GM21360 (cell line): Measurements from ENCODE around the gene MKKS.
A peak's percentile ranks its signal among the peaks of the same experiment; 100 is the strongest.
"Not testable (repeated sequence)": the region's sequence is repeated elsewhere in the genome, so short reads cannot be mapped to it uniquely, and the experiment has no call there.

Experiments
- ATAC-seq: cut with Tn5 transposase; IDR thresholded peaks from one replicate; pipeline ENCODE4 v1.9.1; 2021; ENCODE audit warnings: mild to moderate bottlenecking, moderate library complexity; ENCODE audit not compliant: unreplicated experiment

Gene MKKS

DNA sequence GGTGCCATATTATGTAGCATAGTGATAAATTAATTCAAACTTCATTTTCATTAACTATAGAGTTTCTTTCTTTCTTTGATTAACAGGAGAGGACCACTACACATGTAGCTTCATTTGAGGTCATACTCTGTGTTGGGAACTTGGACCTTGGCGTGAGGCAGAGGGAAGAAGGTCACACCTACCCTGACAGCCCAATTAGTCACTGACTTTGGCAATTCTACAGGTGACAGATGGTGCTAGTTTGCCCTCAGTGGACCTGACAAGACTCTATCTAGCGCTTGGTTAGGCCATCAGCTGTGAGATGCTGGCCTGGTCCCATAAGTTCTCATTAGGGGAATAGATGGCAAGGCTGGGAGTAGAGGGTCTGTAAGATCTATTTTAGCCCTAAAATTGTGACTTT, 15.2 kb upstream of the MKKS start:
- no peak for ATAC-seq

DNA sequence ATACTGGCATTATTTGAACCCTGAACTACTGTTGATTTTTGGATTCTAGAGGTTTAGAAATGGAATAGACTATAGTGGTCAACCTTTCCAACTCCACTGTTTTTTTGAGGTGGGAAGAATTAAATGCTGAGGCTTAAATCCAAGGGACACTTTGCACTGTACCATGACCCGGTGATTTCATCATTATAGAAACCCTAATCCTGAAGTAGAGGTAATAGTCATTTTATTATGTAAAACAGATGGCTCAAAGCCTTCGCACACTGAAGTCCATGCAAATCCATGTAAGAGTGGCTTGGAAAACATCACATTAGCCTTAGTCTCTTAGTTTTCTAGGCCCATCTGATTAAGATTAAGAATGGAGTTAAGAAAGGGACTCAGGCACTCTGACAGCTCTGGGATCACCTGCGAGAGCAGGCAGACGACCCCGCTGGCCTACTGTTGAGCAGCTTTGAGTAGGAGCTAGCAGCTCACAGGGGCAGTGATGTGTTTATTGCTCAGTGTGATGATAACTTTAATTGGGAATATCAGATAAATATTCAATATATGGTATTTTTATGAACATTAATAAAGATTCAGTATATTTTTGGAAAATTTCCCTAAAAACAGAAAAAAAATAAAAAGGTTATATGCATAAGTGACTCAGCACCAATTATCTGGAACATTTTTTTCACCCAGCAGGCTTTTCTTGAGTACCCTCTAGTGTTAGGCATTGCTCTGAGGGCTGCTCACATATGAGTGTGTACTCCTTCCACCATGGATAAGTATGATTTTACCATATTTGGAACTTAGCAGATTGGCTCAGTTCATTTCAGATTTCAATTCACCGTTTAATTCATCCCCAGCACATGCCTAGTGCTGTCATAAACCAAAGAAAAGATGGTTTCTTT, 14.5 kb upstream of the MKKS start:
- ATAC-seq = no peak

DNA sequence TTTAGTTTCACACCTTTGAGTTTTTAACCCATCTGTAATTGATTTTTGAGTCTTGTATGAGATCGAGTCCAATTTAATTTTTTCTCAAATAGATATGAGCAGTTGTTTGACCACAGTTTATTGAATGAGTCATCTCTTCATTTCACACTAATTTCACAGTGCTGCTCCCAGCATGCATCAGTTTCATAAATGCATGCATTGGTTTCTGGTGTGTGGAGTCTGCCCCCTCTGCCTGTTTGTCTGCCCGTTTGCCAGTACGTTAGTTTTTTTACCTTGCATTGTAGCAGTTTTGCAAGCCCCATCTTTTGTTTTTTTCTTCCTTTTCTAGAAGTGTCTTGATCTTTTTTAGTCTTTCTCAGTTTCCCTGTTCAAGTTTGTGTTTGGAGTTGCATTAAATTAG, 13.0 kb upstream of the MKKS start:
- ATAC-seq = peak; percentile 97

DNA sequence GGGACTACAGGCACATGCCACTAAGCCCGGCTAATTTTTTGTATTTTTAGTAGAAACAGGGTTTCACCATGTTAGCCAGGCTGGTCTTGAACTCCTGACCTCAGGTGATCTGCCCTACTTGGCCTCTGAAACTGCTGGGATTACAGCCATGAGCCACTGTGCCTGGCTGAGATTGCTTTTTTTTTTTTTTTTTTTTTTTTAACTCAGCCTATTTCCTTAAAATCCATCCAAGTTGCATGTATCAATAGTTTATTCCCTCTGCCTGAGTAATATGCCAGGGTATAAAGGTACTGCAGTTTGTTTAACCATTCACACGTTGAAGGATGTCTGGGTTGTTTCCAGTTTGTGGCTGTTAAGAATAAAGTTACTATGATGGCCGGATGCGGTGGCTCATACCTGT, 11.7 kb upstream of the MKKS start:
- ATAC-seq = no peak

DNA sequence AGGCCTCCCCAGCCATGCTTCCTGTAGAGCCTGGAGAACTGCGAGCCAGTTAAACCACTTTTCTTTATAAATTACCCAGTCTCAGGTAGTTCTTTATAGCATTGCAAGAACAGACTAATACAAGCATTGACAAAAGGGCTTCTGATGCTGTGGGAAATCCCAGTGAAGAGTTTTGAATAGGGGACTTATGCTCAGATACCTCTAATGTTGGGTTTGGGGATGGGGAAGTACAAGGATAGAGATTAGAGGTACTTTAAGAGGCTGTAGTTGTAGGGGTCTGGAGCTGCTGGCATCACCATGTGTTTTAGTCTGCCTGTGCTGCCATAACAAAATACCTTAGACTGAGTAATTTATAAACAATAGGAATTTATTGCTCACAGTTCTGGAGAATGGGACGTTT, 9.9 kb upstream of the MKKS start:
- ATAC-seq = no peak

DNA sequence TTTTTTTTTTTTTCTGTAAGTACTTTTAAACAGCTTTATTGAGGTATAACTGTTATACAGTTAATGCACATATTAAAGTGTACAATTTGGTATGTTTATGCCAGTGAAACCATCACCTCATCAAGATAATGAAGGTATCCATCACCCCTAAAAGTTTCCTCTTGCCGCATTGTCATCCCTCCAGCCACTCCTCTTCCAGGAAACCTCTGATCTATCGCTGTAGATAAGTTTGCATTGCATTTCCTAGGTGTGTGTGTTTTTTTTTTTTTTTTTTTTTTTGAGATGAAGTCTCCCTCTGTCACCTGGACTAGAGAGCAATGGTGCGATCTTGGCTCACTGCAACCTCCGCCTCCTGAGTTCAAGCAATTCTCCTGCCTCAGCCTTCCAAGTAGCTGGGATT, 4.2 kb upstream of the MKKS start:
- no peak for ATAC-seq

DNA sequence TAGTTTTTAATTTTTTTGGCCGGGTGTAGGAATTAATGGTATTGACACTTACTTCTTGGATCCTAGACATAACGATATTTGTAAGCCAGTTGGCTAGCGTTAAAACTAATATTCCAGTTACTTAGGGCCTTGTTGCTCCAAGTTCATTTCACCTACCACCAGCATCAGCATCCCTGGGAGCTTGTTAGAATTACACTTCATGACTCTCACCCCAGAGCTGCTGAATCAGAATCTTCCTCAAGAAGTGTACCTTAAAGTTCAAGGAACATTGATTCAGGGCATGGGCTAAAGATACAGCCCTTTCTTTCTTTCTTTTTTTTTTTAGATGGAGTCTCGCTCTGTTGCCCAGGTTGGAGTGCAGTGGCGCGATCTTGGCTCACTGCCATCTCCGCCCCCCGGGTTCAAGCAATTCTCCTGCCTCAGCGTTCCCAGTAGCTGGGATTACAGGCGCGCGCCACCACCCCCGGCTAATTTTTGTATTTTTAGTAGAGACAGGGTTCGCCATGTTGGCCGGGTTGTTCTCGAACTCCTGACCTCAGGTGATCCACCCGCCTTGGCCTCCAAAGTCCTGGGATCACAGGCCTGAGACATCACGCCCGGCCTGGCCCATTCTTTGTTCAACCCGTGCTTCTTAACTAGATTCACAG, 2.2 kb upstream of the MKKS start:
- no peak for ATAC-seq

DNA sequence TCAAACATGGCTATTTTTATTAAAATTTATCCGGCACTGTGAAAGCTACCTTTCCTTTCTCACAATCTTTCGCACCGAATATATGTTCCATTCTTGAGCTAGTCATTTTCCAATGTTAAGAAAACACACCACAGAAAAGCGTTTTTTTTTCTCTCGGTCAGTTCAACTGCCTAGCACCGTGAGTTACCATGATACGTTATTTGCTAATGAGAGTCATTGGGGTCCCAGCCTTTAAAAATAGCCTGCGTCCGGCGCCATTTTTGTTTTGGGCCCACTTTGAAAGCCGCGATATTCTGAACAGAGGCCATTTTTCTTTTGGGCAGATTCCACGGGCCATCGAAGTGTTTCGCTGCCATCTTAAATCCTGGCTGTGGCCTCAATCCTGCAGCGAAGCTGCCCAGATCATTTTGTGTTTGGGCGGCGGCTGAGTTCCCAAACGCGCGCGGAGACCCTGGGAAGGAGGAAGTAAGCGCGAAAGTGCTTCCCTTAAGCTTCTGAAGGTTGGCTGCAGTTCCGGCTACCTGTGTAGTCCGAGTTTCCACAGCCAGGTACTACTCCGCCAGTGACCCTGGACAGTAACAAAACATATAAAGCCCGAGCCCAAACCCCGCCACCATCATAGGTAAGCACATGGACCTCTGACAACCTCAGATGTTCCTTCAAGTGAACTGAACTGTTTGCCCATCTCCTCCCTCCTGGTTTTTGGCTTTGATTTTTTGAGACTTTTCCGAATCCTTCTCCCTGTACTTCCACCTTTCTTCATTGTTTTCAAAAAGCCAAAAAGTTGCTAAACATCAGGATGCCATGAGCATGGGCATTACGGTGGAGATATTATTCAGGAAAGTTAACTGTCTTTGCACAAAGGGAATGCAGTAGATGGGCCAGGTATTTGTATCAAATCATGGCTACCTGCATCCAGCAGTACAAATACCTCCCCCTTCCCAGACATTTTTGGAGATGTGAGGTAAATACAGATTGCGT, 1.1 kb upstream of the MKKS start, which contains the start of gene SLX4IP:
Gene SLX4IP (plus strand): TSS at position 474 of the 981 bp plus-strand sequence. CDS start 22,900 bp downstream, outside the sequence.
- peak; percentile 56 for ATAC-seq

DNA sequence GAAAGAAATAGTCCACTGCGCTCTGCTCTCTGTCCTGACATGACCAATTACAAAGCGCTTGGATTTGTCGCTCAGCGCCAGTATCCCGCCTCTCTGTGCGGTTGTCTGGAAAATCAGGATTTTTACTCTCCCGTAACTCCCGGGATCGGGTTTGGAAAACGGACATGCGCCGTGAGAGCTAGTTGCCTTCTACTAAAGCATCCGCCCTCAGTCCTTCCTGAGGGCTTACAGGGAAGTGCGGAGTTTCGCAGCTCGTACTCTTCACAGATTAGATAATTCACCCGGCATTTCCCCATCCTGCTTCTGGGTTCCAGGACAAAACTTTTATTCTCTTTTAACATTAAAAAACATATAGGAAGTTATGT, 427 bp upstream of the MKKS start:
- ATAC-seq = peak; percentile 35

DNA sequence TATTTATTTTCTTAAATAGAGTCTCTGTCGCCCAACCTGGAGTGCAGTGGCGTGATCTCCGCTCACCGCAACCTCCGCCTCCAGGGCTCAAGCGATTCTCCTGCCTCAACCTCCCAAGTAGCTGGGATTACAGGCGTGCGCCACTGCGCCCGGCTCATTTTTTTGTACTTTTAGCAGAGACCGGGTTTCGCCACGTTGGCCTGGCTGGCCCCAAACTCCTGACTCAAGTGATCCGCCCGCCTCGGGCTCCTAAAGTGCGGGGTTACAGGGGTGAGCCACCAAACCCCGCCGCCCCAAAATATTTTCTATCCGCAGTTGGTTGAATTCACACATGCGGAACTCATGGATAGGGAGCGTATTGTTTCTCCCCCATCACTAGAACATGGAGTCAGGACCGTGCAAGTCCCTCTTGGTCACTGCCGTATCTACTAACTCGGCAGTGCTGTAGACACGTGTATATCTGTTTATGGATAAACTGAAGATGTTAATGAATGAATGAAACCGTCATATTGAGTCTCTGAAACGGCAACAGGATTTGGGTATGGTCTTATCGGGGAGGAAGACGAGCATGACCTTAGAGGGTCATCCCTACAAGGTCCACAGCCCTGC, 904 bp downstream of the MKKS start:
- ATAC-seq = no peak

DNA sequence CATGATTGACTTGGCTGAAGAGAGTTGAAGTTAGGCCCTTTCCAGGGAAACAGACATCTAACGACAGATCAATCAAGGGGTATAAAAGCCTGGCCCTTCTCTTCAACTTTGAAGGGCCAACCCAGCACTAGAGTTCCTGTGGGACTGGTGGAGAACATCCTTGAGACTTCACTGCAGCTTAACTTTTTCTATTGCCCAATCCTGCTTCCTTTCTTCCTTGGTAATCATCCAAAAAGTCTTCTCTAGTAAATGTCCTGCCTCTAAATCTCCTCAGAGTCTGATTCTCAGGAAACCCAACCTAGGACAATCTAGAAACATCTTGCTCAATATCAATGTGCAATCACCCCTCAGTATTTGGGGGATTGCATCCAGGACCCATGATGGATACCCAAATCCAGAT, 1.9 kb downstream of the MKKS start:
- no peak for ATAC-seq

DNA sequence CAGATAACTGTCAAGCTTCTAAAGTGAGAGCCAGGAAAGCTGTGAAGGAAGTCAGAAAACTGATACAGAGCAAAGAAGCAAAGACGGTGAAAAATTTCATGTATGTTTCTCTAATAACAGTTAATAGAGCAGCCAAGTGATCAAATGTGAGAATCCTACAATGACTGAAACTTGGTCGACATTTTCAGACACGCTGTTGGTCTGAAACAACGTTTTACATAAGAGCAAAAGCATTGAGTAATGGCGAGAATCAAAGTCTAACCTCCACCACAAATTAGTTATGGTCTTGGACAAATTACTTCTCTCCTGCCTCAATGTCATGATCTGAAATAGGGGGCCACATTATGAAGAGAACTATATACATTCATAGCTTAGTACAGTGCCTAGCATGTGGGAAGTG, 3.3 kb downstream of the MKKS start:
- ATAC-seq = no peak

DNA sequence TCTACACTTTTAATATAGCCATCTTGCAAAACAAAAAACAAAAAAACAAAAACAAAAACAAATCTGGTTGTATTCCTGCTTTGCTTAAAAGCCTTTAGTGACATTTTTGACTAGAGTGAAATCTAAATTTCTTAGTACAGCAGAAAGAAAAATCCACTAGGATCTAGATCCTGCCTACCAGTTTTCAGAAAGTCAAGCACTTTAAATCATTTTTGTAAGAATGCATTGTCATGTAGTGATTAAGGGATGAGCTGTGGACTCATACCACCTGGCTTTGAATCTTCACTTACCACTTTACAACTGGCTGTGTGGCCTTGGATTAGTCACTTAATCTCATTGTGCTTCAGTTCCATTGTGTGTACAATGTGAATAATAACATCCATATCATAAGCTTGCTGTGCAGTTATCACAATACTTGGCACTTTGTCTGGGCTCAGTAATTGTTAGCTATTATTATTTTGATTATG, 4.0 kb downstream of the MKKS start:
- no peak for ATAC-seq

DNA sequence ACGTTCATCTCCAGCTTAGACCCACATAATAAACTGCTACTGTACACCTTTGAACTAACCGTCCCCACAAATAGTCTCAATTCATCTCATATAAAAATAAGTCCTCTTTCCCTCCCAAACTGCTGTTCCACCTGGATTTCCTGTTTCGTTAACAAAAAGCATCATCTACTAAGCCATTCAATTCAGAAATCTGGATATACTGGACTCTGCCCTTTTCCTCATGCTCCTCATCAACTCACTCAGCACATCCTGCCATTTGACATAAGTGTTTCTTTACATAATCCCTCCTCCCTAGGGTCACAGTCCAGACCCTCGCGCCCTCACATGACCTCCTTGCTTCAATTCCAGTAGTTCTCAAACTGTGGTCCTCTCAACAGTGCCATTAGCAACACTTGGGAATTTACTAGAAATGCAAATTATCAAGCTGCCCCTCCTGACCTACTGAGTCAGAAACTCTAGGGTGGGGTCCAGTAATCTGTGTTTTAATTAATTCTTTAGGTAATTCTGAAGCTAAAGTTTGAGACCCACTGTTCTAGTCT, 4.5 kb downstream of the MKKS start:
- ATAC-seq = no peak

DNA sequence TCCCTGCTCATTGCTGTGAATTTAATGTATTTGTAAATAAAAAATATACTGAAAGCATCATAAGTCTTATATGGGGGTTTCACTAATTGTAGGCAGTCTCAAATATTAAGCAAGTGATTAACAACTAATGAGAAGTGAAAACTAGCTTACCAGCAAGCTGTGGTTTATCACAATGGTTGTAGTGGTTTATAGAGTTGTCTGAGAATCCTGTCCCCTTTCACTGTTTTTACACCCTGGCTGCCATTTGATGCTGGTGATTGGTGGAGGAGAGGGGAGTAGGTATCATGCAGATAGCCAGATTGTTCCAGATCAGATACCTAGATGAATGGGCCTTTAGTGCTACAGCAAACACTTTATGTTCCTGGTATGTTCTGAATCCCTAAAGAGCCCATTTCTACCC, 6.0 kb downstream of the MKKS start:
- ATAC-seq = no peak

DNA sequence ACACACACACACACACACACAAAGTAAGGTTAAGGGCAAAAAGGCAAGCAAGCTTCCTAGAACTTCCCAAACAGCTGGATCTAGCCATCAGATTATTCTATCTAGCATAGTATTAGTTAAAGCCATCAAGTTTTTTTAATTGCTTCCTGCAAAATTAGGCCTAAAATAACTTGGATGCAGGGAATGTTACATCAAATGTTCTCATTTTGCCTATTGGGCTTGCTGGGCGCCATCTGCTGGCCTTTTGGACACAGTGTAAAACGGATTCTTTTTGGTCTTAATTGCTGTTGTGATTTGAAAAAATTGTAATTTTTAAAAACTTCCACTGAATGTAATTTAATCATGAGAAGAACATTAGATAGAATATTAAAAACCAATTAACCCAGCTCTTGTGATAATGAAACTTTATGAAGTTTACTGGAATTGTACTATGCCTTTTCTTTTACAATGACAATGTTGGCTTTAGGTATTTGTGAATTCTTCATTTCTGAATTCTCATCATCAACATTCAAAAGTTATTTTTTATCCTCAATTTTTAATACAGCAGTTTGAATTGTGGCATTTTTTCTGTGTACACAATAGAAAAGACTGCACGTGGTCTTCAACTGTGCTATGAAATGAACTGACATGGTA, 6.8 kb downstream of the MKKS start:
- ATAC-seq = no peak

DNA sequence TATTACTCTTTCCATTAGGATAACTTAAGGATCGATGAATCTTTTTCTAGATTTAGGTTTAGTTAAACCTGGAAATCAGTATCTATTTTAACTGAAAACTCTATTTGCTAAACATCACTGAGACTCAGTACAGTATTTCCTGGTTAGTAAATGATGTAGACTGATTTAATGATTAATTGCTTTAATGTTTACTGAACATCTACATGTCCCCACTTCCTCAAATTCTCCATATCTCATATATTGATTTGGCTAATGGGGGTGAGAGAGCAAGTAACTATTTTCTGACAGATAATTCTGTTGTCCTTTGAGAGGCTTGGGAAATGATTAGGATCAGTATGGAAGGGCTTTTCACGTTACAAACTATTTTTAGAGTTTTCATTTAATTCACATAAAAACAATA, 10.3 kb downstream of the MKKS start:
- no peak for ATAC-seq

DNA sequence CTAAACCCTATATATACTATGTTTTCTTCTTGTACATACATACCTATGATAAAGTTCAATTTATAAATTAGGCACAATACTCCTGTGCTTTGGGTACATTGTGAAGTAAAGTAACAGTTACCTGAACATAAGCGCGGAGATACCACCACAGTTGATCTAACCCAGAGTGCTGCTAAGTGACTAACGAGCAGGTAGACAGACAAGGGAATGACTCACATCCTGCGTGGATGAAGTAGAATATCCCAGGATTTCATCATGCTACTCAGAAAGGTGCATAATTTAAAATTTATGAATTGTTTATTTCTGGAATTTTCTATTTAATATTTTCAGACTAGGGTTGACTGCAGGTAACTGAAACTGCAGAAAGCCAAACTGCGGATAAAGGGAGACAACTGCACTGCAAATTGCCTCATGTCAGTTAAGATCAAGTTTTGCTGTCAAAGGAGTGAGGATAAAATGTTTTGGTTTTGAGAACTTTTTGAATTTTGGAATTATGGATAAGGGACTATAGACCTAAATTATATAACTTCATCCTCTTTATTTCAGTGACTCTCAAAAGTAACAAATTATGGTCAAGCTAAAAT, 14.4 kb downstream of the MKKS start:
- no peak for ATAC-seq

DNA sequence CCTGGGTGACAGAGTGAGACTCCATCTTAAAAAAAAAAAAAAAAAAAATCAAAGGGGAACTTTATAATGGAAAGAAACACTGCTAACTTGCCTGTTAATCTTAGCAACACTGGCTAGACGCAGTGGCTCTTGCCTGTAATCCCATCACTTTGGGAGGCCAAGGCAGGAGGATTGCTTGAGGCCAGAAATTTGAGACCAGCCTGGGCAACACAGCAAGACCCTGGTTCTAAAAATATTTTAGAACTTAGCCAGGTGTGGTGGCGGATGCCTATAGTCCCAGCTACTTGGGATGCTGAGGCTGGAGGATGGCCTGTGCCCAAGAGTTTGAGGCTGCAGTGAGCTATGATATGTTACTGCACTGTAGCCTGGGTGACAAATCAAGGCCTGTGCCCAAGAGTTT, 16.8 kb downstream of the MKKS start:
- not testable (repeated sequence) for ATAC-seq
